SHP77 (cell line): ENCODE measurements around the gene PBX4.

Experiments
- DNase-seq, 2 experiments: peaks; one replicate each; lab custom pipeline; 2025; lab: John Stamatoyannopoulos, UW

The PBX4 gene

GRCh38 chr19:19591133-19591825 is 27.2 kb downstream of the PBX4 start:
- DNase-seq = no peak

DNA sequence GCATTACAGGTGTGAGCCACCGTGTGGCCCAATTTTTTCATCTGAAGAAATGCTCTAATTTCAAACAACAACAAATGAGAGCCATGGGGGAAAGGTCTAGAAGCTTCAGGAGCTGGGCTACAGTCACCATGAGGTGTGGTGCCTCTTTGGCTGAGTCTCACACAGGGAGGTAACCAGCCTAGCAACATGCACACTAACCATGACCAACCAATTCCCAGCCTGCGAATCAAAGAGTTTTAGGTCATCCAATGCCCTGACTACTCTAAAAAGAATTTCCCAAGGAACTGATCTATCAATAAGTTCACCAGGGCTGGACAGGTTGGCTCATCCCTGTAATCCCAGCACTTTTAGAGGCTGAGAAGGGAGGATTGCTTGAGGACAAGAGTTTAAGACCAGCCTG is 29.9 kb downstream of the PBX4 start:
- no peak for DNase-seq

DNA sequence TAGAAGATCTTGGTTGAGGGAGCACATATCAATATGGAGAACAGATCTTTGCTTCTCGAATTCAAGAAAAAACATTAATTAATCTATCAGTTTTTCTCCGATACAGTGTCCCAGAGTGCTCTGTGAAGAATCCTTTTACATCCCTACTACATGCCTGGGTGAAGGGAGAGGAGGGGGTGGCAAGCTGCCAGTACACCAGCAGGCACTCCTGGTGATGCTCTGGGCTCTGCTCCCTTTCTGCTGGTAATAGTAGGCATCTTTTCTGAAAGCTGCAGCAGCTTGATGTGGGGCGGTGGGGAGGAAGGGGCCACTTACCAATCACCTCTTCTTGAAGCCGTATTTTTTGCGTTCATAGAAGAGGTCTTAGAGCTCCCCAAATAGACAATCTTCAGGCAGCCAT is 30.7 kb downstream of the PBX4 start:
- no peak for DNase-seq

- no peak for DNase-seq
Measured at GRCh38 chr19:19584356-19584755, 34.1 kb downstream of the PBX4 start.

GRCh38 chr19:19582471-19582870 is 36.0 kb downstream of the PBX4 start:
- no peak for DNase-seq

GRCh38 chr19:19581391-19581790 is 37.1 kb downstream of the PBX4 start:
- no peak for DNase-seq

GRCh38 chr19:19580418-19580817 is 38.1 kb downstream of the PBX4 start:
- no peak for DNase-seq

DNA sequence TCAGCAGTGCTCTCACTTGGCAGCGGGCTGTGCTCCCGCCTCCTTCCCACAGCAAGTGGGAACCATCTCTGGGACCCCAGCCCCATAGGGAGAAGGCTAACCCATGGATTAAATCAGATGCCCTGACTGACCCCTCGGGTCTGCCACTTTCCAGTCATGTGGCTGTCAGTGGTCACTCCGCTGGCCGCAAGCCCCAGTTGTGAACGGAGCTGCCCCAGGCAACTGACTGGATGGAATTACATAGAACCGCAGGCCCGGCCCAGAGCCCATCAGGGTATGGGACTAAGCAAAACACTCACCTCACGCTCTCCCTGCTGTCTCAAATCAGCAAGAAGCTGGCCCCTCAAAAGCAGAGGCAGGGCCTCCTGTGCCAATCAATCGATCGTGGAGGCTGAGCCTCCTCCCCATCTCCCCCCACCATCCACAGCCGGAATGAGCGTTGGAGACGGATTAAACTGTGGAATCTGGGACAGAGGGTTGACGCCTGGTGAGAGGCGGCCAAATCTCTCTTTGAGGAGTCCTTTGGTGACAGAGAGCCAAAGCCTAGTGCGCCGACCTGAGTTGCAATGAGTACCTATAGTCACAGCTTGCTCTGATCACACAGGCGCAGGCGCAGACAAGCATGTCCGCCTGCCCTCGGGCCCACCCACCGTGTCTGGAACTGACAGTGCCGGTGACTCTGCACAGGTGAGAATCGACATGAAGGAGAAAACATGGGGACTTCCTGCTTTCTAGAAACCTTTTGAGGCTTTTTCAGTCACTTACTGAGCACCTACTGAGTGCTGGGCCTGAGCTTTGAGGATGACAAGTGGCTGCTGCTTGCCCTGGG is 38.7 kb downstream of the PBX4 start:
- DNase-seq = no peak

GRCh38 chr19:19578252-19578651 is 40.2 kb downstream of the PBX4 start:
- no peak for DNase-seq

DNA sequence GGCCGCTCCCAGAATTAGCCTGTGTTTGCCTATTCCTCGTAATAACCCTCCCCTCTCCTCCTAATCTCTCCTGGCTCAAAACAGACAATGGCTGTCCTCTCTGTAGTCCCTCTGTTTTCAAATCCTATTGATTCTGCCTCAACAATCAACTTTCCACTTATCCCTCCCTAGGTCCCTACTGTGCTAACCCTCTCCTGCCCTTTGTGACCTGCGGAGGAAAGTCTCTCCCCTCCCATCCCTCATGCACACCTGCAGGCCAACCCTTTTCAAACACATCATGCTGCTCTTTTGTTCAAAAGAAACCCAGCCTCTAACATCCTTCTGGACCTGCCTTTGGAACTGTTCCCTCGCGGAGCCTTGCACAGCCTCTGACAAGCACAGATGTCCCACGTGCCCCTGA is 43.1 kb downstream of the PBX4 start:
- no peak for DNase-seq

DNA sequence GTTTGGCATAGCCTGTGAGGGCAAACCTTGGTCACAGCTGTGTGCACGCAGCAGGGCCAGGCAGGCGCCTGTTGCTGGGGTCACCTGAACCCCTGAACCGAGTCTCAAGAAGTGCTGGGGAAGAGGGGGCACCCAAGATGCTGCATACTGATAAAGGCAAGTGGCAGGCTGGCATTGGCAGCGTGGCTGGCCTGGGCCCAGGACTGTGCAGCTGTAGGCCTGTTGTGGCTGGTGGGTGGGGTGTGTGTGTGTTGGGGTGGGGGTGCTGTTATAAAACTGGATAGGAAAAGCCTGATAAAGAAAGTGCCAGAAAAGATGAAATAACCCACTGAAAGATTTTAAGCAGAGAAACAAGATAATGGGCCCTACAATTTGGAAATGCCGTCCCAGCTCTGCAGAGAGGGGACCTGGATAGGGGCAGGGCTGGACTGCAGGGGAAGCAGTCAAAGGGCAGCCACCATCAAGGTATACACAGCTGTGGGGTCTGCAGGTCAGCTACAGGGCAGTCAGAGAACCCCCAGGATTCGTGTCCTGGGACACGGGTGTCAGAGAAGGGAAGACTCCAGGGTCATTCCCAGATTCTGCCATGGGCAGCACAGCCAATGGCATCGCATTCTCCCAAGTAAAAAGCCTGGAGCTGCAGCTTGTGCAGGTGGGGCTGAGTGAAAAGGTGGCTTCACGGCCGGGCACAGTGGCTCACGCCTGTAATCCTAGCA is 47.3 kb downstream of the PBX4 start:
- no peak for DNase-seq

GRCh38 chr19:19570571-19570970 is 47.9 kb downstream of the PBX4 start:
- DNase-seq = no peak

- no peak for DNase-seq
Measured at GRCh38 chr19:19568802-19569756, 49.4 kb downstream of the PBX4 start.

- DNase-seq = no peak
Measured at GRCh38 chr19:19567391-19567790, 51.1 kb downstream of the PBX4 start.

GRCh38 chr19:19566306-19566705 is 52.2 kb downstream of the PBX4 start:
- DNase-seq = no peak

DNA sequence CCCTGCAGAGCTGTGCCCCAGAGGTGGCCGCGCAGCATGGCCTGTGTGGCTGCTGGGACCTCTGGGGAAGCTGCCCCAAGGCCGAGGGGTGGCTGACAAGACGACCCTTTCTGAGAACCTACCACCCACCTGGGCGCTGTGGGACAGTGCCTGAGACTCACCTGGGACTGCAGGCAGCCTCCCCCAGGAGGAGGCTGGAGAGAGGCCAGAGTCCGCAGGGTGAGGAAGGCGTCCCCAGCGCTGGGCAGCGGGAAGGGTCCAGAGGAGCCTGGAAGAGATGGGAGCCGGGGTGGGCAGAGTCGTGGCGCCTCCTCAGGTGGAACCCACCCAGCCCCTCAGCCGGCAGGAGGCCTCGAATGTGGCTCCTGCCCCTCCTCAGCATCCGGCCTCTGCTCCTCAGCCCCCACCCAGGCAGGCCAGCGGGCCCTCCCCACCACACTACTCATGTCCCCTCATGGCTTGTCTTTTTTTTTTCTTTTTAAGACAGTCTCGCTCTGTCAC is 55.1 kb downstream of the PBX4 start:
- DNase-seq = no peak

DNA sequence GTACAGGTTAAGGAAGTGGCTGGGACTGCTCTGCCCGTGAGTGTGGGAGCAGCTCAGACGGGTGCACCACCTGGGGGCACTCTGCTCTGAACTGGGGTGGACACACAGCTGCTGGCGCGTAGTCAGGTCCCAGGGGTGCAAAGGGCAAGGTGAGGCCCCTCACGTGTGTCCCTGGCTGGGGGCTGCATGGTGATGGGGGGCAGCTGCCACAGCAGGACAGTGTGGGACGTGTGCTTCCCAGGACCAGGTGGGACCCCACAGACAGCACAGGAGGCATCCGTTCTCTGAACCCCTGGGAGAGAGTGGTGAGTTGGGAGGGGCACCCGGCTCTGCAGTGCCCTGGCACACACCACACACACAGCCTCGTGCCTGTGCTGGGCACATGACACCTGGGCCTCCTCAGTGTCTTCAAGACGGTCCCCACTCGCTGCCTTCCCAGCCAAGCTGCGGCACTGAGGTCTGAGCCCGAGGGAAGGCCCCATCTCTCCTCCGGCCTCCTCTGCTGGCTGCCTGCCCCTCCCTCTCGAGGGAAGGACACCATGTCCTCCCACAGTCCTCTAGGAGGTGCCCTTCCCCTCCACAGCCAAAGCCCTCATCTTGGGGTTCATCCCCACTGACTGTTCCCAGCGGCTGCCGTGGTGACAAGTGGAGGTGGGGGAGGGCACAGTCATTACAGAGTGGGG is 55.7 kb downstream of the PBX4 start:
- DNase-seq = no peak

DNA sequence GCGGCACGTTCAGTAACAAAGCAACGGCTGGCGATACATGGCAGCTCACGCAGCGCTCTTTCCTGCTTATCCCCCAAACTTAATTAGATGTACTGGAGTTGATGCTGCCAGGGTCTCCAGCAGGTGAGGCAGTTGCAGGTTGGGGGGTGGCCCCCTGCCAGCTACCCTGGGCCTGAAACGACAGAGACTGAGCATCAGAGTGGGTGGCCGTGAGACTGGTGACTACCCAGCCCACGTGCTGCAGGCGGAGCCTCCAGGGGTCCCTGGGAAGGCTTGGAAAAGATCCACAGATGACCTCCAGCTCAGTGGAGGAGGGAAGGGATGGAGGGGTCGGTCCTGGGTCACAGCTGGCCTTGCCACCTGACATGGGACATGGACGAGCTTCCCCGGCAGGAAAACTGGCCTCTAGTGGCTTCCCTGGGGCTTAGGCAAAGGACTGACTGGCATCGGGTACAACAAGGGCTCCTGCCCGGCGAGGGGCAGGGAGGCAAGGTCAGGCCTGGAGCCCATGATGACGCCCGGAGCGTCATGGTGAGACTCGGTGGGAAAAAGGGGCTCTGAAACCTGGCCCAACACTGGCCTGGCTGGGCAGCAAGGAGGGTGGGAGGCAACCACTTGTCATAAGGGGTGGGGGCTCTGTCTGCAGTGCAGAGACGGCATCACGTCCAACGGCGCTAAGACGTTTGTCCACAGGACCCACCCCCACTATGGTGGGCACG is 56.4 kb downstream of the PBX4 start:
- no peak for DNase-seq

DNA sequence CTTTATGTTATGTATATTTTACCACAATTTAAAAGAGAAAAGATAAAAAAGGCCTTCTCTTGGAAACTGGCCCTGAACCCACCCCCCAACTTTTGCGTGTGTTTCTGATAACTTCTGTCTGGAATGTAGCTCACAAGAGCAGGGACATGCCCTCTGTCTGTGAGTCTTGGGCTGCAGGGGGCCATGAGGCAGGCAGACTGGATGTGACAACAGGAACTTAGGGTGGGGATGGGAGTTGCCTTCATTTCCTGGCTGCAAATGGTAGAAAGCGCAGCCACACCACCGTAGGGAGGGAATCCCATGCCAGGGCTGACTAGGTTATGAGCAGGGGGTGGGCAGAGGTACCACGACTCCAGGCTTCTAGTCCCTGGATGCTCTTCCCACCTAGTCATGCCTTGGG is 58.6 kb downstream of the PBX4 start:
- no peak for DNase-seq

DNA sequence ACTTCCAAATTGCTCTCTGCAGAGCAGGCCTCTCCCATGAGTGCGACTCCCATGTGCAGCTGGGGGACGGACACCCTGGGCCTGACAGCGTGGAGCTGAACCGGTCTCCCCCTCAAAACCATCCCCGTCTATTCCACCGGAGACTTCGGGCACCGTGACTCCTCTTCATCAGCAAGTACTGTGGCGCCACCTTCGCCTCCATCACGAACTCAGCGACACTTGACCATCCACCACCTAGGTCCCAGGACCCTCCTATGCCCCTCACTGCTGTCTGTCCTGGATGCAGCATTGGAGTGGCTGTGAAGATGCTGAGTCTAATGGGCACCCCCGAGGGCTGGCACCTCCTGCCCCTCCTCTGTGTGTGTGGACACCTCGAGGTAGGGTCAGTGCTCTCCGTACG is 59.9 kb downstream of the PBX4 start:
- DNase-seq = no peak
